HG03354 (cell line): Measurements from ENCODE around the gene TGFBR3.
A peak's percentile ranks its signal among the peaks of the same experiment; 100 is the strongest.

Experiments
- ATAC-seq: cut with Tn5 transposase; IDR thresholded peaks from one replicate; pipeline ENCODE4 v1.9.1; 2021; ENCODE audit warnings: mild to moderate bottlenecking; ENCODE audit not compliant: unreplicated experiment, poor library complexity, severe bottlenecking

TGFBR3 gene

GRCh38 chr1:91766883-91767282 lies 119.1 kb downstream of the TGFBR3 start:
- no peak for ATAC-seq

GRCh38 chr1:91765880-91766443 lies 120.0 kb downstream of the TGFBR3 start:
- ATAC-seq: no peak

- ATAC-seq: no peak
Measured at GRCh38 chr1:91765293-91765692, 120.7 kb downstream of the TGFBR3 start.

- no peak for ATAC-seq
Measured at GRCh38 chr1:91764471-91765115, 121.4 kb downstream of the TGFBR3 start.

- ATAC-seq: no peak
Measured at GRCh38 chr1:91763252-91763651, 122.7 kb downstream of the TGFBR3 start.

GRCh38 chr1:91761295-91761721 lies 124.6 kb downstream of the TGFBR3 start:
- ATAC-seq: no peak

- no peak for ATAC-seq
Measured at GRCh38 chr1:91760512-91760911, 125.4 kb downstream of the TGFBR3 start.

- no peak for ATAC-seq
Measured at GRCh38 chr1:91759076-91759475, 126.9 kb downstream of the TGFBR3 start.

- no peak for ATAC-seq
Measured at GRCh38 chr1:91757763-91758460, 128.0 kb downstream of the TGFBR3 start.

GRCh38 chr1:91755702-91756287 lies 130.2 kb downstream of the TGFBR3 start:
- no peak for ATAC-seq

GRCh38 chr1:91754816-91755580 lies 131.0 kb downstream of the TGFBR3 start:
- no peak for ATAC-seq

- ATAC-seq: no peak
Measured at GRCh38 chr1:91754348-91754747, 131.6 kb downstream of the TGFBR3 start.

GRCh38 chr1:91753878-91754277 lies 132.1 kb downstream of the TGFBR3 start:
- ATAC-seq: no peak

GRCh38 chr1:91752324-91752723 lies 133.6 kb downstream of the TGFBR3 start:
- ATAC-seq: peak; percentile 48

- ATAC-seq: no peak
Measured at GRCh38 chr1:91751275-91751674, 134.7 kb downstream of the TGFBR3 start.

- no peak for ATAC-seq
Measured at GRCh38 chr1:91750398-91750996, 135.5 kb downstream of the TGFBR3 start.

- no peak for ATAC-seq
Measured at GRCh38 chr1:91749788-91750231, 136.1 kb downstream of the TGFBR3 start.

GRCh38 chr1:91747666-91748065 lies 138.3 kb downstream of the TGFBR3 start:
- no peak for ATAC-seq

- no peak for ATAC-seq
Measured at GRCh38 chr1:91746728-91747338, 139.1 kb downstream of the TGFBR3 start.
